ENCODE measurements around the gene RAPSN. TPM values are rescaled to one million over a fixed set of nuclear protein-coding genes. Genes with fewer than 3 reads are reported as not detected.

Gene RAPSN
- total RNA-seq, 4 donors from 2014 or later: 0.38 TPM; not detected in 3

GRCh38 chr11:47453365-47453764 is 4.4 kb upstream of the RAPSN start:
- Histone ChIP-seq H3K4me3 (no peak overlapping the region), H3K36me3 (no peaks in the 10 kb centered on the region), H3K27ac (no peak overlapping the region), H3K4me1 (no peaks in the 10 kb centered on the region), H3K9me3 (no peaks in the 10 kb centered on the region), H3K27me3 (no peaks in the 10 kb centered on the region)
- intact Hi-C loops (cut with DNase I): loop anchor here (10.0 kb wide), 1 partner anchor 79 kb away; the partner anchor contains the start of gene SPI1
- DNase-seq: no peak
- TF ChIP-seq POLR2A (IDR thresholded peaks at IDR 0.05) (no peak), CTCF (IDR thresholded peaks at IDR 0.05) (no peak)
- 87 to 95% methylated on average over 8 of the region's 8 CpGs for WGBS, 2 donors

- Histone ChIP-seq H3K27me3 (no peaks in the 10 kb centered on the region), H3K4me3 (no peak overlapping the region), H3K4me1 (no peaks in the 10 kb centered on the region), H3K36me3 (no peaks in the 10 kb centered on the region), H3K27ac (no peak overlapping the region), H3K9me3 (no peaks in the 10 kb centered on the region)
- TF ChIP-seq CTCF (IDR thresholded peaks at IDR 0.05) (no peak), POLR2A (IDR thresholded peaks at IDR 0.05) (no peak)
- DNase-seq: no peak
- WGBS, 2 donors: 80 to 87% methylated on average over 4 of the region's 4 CpGs
- intact Hi-C loops (cut with DNase I): loop anchor here (10.0 kb wide), 1 partner anchor 77 kb away; the partner anchor contains the start of gene SPI1
Observed at GRCh38 chr11:47451990-47452389, 3.1 kb upstream of the RAPSN start.

- Histone ChIP-seq H3K4me1 (no peaks in the 10 kb centered on the region), H3K27ac (no peak overlapping the region), H3K9me3 (no peaks in the 10 kb centered on the region), H3K4me3 (no peak overlapping the region), H3K36me3 (no peaks in the 10 kb centered on the region), H3K27me3 (no peaks in the 10 kb centered on the region)
- no peak for TF ChIP-seq CTCF (IDR thresholded peaks at IDR 0.05)
- TF ChIP-seq POLR2A (IDR thresholded peaks at IDR 0.05): no peak
- intact Hi-C loops (cut with DNase I): loop anchor here (10.0 kb wide), 1 partner anchor 77 kb away; the partner anchor contains the start of gene SPI1
- no peak for DNase-seq
- 57 to 77% methylated on average over 4 of the region's 4 CpGs for WGBS, 2 donors
Observed at GRCh38 chr11:47451436-47451835, 2.5 kb upstream of the RAPSN start.

- intact Hi-C loops (cut with DNase I): no loop called here
- H3K27me3 ChIP-seq: no peaks in the 10 kb centered on the region
- 82 to 85% methylated on average over 8 of the region's 8 CpGs for WGBS, 2 donors
Observed at GRCh38 chr11:47449541-47449940, 605 bp upstream of the RAPSN start.

GRCh38 chr11:47447906-47448305 is 1.0 kb downstream of the RAPSN start:
- TF ChIP-seq POLR2A (IDR thresholded peaks at IDR 0.05) (no peak), CTCF (IDR thresholded peaks at IDR 0.05) (no peak)
- H3K36me3 ChIP-seq: no peaks in the 10 kb centered on the region
- 80% methylated on average over 1 to 3 of the region's 12 CpGs for WGBS, 2 donors
- no peak overlapping the region for H3K4me3 ChIP-seq
- H3K9me3 ChIP-seq: no peaks in the 10 kb centered on the region
- DNase-seq: no peak
- intact Hi-C loops (cut with DNase I): no loop called here
- no peak overlapping the region for H3K27ac ChIP-seq
- no peaks in the 10 kb centered on the region for H3K4me1 ChIP-seq
- H3K27me3 ChIP-seq: no peaks in the 10 kb centered on the region

More at GRCh38 chr11:47449541-47449940, 605 bp upstream of the RAPSN start:
- no peaks in the 10 kb centered on the region for H3K36me3 ChIP-seq
- no peaks in the 10 kb centered on the region for H3K4me1 ChIP-seq
- no peak for TF ChIP-seq POLR2A (IDR thresholded peaks at IDR 0.05)
- no peak for TF ChIP-seq CTCF (IDR thresholded peaks at IDR 0.05)
- H3K9me3 ChIP-seq: no peaks in the 10 kb centered on the region
- H3K4me3 ChIP-seq: no peak overlapping the region
- DNase-seq: no peak
- H3K27ac ChIP-seq: no peak overlapping the region
